K562 (cell line): Measurements from ENCODE around the gene RALGPS1. TPM values are rescaled to one million over a fixed set of nuclear protein-coding genes. Genes with fewer than 3 reads are reported as not detected.
A peak's percentile ranks its signal among the peaks of the same experiment; 100 is the strongest.

Source experiments
- ARID1B ChIP-seq: fragments of 450-650 bp; IDR thresholded peaks from 2 replicates; pipeline ENCODE4 v1.6.1; 2016; ENCODE audit warnings: antibody characterized with exemption, mild to moderate bottlenecking, inconsistent platforms
- BCL6 ChIP-seq: fragments of 250-450 bp; sonication (Bioruptor Pico); IDR thresholded peaks from 2 replicates; pipeline ENCODE4 v1.4.0; 2020
- CCAR2 ChIP-seq: fragments of 200-400 bp; formaldehyde crosslinking; IDR thresholded peaks from 2 replicates; pipeline ENCODE4 v1.6.1; 2017; ENCODE audit warnings: mild to moderate bottlenecking, low read depth, low read length
- CXXC5 ChIP-seq: fragments of 250-450 bp; sonication (Bioruptor Pico); IDR thresholded peaks from 2 replicates; pipeline ENCODE4 v1.8.0; 2022; ENCODE audit warnings: inconsistent platforms, mild to moderate bottlenecking, moderate library complexity
- DACH1 ChIP-seq: fragments of 450-650 bp; IDR thresholded peaks from 2 replicates; pipeline ENCODE4 v1.6.1; 2018; ENCODE audit not compliant: partially characterized antibody
- EP300 ChIP-seq: IDR thresholded peaks from 2 replicates; pipeline ENCODE4 v1.6.1; 2012; ENCODE audit warnings: low read length, improper control_type of control experiment
- EZH2 ChIP-seq: IDR thresholded peaks from 2 replicates; pipeline ENCODE4 v1.6.1; 2012; ENCODE audit warnings: low read depth, mild to moderate bottlenecking, inconsistent platforms, low read length, borderline replicate concordance
- FOXM1 ChIP-seq, 2 experiments: fragments of 450-650 bp in 1 of 2; sonication (generic) in 1 of 2; formaldehyde crosslinking in 1 of 2; IDR thresholded peaks; 2 replicates each; pipeline versions ENCODE4 v1.6.1 to v1.9.0; 2017 to 2022; ENCODE audit warnings: low read depth in 2 of 2, mild to moderate bottlenecking in 2 of 2, missing genetic modification reagents in 1 of 2, moderate library complexity in 1 of 2
- HNRNPL ChIP-seq: fragments of 200-400 bp; formaldehyde crosslinking; IDR thresholded peaks from 2 replicates; pipeline ENCODE4 v1.6.1; 2017; ENCODE audit warnings: low read depth, mild to moderate bottlenecking, low read length
- SAP30 ChIP-seq: fragments of 200-600 bp; sonication (generic); IDR thresholded peaks from 2 replicates; pipeline ENCODE4 v1.6.1; 2012; ENCODE audit warnings: borderline replicate concordance, low read depth, mild to moderate bottlenecking, moderate library complexity, low read length, control low read depth, inconsistent platforms; ENCODE audit not compliant: insufficient read depth, poor library complexity, severe bottlenecking
- SMAD2 ChIP-seq: fragments of 150-350 bp; IDR thresholded peaks from 2 replicates; pipeline ENCODE4 v1.6.1; 2014; ENCODE audit warnings: low read depth, mild to moderate bottlenecking, low read length
- STAG1 ChIP-seq: sonication (generic); formaldehyde crosslinking; IDR thresholded peaks from 2 replicates; pipeline ENCODE4 v1.5.0; 2020; ENCODE audit warnings: missing genetic modification reagents, borderline replicate concordance
- ZNF12 ChIP-seq: sonication (generic); formaldehyde crosslinking; IDR thresholded peaks from 2 replicates; pipeline ENCODE4 v1.4.0; 2020; ENCODE audit warnings: mild to moderate bottlenecking, missing genetic modification reagents
- ZNF121 ChIP-seq: sonication (generic); formaldehyde crosslinking; conservative IDR thresholded peaks from 2 replicates; pipeline ENCODE4 v1.8.0; 2022; ENCODE audit warnings: missing genetic modification reagents
- polyA plus RNA-seq, 8 experiments: library from polyadenylated mRNA; depleted of rRNA in 4 of 8; stranded (reverse) in 5 of 8; unstranded in 3 of 8; fragments of >200 nt; fragmentation: Nextera tagmentation in 2 of 8; fragmentation: Illumina TruSeq in 1 of 8; extraction: Ambion mirVana in 2 of 8; extraction: Trizol in 1 of 8; gene quantifications; 2 replicates each; pipeline versions ENCODE4 v1.2.1 to v1.2.3, GENCODE V29; 2011 to 2014; ENCODE audit warnings: inconsistent platforms in 1 of 8, missing spikeins in 1 of 8
- total RNA-seq, 7 experiments: library from RNA; depleted of rRNA in 6 of 7; stranded (reverse); fragments of >200 nt in 6 of 7; fragmentation: Illumina TruSeq in 2 of 7; extraction: Trizol in 2 of 7; gene quantifications; 2 replicates each; pipeline versions ENCODE4 v1.2.1 to v1.2.3, GENCODE V29; 2011 to 2021; ENCODE audit warnings: low replicate concordance in 1 of 7
- TF ChIP-seq, protein P1 (sequence below), 2 experiments: fragments of 450-650 bp; formaldehyde crosslinking in 1 of 2; IDR thresholded peaks; 2 replicates each; pipeline versions ENCODE4 v1.4.0 to v1.6.1; 2014 to 2020; ENCODE audit warnings: mild to moderate bottlenecking in 2 of 2, borderline replicate concordance in 1 of 2, low read depth in 1 of 2
- TF ChIP-seq, protein P2 (sequence below): fragments of 450-650 bp; IDR thresholded peaks from 2 replicates; pipeline ENCODE4 v1.6.1; 2017; ENCODE audit warnings: antibody characterized with exemption

RALGPS1 gene
- total and polyA plus RNA-seq, 9 of the 15 experiments (the other 6 are each of a cell fraction or from before 2014, with no cell fraction given): 0.04 to 2.6 (median 1.5) TPM

DNA sequence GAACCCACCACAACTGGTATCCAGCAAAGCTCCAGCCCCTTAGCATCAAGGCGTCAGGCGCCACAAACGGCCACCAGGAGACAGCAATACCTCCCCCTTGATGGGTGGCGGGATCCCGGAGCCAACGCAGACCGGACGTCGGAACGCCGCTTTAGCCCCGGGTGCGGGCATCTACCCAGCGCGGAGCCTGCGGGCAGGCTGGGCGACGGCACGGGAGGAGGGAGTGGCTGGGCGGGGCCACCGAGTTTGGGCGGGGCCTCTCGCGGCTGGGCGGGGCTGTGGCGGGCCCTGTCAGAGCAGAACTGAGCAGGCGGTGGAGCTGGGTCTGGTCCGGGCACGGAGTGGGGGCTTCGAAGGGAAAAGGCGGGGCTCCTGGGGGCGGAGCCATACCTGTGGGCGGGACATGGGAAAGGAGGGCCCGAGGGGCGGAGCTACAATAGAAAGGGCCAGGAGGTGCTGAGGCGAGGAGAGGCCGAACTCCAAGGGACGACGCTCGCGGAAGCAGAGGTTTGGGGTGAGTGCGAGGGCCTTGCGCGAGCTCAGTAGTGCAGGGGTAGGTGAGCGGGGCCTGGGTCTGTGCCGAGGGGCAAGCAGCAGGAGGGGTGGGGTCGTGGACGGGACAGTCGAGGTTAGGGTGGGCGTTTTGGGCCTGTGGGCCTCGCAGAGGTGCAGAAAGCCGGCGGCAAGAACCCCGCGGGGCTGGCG lies 309.7 kb downstream of the RALGPS1 start (continued):
- TF ChIP-seq, protein P1, sequence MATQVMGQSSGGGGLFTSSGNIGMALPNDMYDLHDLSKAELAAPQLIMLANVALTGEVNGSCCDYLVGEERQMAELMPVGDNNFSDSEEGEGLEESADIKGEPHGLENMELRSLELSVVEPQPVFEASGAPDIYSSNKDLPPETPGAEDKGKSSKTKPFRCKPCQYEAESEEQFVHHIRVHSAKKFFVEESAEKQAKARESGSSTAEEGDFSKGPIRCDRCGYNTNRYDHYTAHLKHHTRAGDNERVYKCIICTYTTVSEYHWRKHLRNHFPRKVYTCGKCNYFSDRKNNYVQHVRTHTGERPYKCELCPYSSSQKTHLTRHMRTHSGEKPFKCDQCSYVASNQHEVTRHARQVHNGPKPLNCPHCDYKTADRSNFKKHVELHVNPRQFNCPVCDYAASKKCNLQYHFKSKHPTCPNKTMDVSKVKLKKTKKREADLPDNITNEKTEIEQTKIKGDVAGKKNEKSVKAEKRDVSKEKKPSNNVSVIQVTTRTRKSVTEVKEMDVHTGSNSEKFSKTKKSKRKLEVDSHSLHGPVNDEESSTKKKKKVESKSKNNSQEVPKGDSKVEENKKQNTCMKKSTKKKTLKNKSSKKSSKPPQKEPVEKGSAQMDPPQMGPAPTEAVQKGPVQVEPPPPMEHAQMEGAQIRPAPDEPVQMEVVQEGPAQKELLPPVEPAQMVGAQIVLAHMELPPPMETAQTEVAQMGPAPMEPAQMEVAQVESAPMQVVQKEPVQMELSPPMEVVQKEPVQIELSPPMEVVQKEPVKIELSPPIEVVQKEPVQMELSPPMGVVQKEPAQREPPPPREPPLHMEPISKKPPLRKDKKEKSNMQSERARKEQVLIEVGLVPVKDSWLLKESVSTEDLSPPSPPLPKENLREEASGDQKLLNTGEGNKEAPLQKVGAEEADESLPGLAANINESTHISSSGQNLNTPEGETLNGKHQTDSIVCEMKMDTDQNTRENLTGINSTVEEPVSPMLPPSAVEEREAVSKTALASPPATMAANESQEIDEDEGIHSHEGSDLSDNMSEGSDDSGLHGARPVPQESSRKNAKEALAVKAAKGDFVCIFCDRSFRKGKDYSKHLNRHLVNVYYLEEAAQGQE (IDR thresholded peaks at IDR 0.05; ENCODE audit: borderline replicate concordance): no peak
- TF ChIP-seq, protein P1 (CRISPR knock-in tag; IDR thresholded peaks at IDR 0.05; ENCODE audit: low read depth): no peak
- TF ChIP-seq, protein P2, sequence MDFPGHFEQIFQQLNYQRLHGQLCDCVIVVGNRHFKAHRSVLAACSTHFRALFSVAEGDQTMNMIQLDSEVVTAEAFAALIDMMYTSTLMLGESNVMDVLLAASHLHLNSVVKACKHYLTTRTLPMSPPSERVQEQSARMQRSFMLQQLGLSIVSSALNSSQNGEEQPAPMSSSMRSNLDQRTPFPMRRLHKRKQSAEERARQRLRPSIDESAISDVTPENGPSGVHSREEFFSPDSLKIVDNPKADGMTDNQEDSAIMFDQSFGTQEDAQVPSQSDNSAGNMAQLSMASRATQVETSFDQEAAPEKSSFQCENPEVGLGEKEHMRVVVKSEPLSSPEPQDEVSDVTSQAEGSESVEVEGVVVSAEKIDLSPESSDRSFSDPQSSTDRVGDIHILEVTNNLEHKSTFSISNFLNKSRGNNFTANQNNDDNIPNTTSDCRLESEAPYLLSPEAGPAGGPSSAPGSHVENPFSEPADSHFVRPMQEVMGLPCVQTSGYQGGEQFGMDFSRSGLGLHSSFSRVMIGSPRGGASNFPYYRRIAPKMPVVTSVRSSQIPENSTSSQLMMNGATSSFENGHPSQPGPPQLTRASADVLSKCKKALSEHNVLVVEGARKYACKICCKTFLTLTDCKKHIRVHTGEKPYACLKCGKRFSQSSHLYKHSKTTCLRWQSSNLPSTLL: no peak
- no peak for TF ChIP-seq EZH2
- no peak for TF ChIP-seq SAP30
- 0 out of 2 replicates have a peak, but pooled peaks have one; percentile 36 for TF ChIP-seq STAG1 (CRISPR knock-in tag)
- TF ChIP-seq CXXC5 (CRISPR knock-in tag): peak; percentile 14; the same call in 1 of the 2 replicates
- TF ChIP-seq ZNF121 (CRISPR knock-in tag): no peak
- no peak for TF ChIP-seq DACH1
- TF ChIP-seq BCL6 (CRISPR knock-in tag): no peak
- no peak for TF ChIP-seq FOXM1 (IDR thresholded peaks at IDR 0.05; ENCODE audit: low read depth)
- TF ChIP-seq FOXM1 (CRISPR knock-in tag; IDR thresholded peaks at IDR 0.05; ENCODE audit: low read depth): no peak
- TF ChIP-seq ARID1B: no peak
- TF ChIP-seq EP300: no peak
- TF ChIP-seq HNRNPL: no peak
- no peak for TF ChIP-seq ZNF12
- TF ChIP-seq CCAR2: no peak
- TF ChIP-seq SMAD2: no peak
